Medulla oblongata (tissue), 1 donor: ENCODE measurements around the gene SLC18A2.
"Not testable (repeated sequence)": the region's sequence is repeated elsewhere in the genome, so short reads cannot be mapped to it uniquely, and the experiment has no call there.

Experiments used
- DNase-seq: peaks from one replicate; pipeline ENCODE4 v3.0.0-alpha.2; 2015; ENCODE audit errors: extremely low spot score

SLC18A2 gene

DNA sequence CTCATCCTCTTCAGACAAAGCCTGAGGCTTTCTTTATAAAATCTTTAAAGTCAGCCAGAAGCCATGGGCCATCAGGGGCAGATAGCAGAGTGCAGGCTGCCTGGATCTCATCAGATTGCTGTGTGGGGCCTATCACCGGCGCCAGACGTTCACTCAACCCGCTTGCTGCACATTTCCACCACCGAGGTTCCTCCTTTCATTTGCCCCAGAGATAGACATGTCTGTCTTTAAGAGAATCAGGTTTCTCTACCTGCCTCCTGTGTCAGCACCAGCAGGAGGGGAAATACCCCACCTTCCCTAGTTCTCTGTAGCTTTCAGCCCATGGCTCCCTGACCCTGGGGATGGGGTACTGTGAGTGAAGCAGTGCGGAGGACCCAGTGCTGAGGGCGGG lies 22.0 kb downstream of the SLC18A2 start:
- no peak for DNase-seq

DNA sequence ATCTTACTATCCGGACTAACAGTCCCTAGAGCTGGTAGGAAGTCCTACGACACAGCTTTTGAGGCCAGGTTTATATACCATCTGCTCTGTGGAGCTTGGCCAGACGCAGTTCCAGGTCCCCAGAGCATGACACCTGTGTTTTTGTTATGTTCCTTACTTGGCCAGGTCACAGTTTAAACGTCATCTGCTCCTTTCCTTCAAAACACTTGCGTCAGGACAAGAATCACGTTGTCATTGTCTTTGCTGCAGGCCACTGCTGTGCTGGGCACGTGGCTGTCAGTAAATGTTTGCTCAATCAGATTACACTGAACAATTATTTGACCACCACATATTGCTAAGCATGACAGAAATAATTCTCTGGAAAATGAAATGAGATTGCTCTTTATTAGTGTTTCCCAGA lies 23.9 kb downstream of the SLC18A2 start:
- no peak for DNase-seq

DNA sequence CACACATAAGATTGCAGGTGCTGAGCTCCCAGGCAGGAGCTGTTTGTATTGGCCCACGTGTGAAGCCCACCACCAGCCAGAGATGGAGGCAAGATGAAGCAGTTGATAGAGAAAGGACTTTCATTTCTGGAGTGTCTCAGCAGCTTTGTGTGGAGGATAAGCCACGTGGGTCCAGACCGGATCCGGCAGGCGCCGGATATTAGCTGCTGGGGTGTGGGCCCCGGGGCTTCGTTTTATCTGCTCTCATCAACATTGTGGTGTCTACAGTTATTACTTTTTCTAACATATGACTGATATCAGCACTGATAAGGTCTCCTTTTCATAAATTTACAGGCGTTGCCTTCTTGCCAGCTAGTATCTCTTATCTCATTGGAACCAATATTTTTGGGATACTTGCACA lies 25.5 kb downstream of the SLC18A2 start:
- no peak for DNase-seq

DNA sequence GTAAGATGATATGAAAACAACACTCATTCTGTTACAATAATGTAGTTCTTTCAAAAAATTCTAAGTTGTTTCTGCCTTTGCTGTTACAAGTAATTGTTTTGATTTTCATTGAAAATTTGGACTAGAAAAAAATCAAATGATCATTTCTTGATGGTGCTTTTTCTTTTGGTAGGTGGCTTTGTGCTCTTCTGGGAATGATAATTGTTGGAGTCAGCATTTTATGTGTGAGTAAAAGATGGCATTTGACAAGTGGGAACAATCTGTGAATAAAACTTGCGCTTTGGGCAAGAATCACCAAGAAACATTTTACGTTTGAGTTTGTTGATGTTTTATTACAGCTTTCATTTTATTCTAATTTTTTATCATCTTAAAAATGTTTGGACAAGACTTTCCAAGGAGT lies 25.9 kb downstream of the SLC18A2 start:
- no peak for DNase-seq

GRCh38 chr10:117268258-117268657 lies 27.3 kb downstream of the SLC18A2 start:
- no peak for DNase-seq

- DNase-seq = no peak
These were observed 28.0 kb downstream of the SLC18A2 start for GRCh38 chr10:117268907-117269306.

DNA sequence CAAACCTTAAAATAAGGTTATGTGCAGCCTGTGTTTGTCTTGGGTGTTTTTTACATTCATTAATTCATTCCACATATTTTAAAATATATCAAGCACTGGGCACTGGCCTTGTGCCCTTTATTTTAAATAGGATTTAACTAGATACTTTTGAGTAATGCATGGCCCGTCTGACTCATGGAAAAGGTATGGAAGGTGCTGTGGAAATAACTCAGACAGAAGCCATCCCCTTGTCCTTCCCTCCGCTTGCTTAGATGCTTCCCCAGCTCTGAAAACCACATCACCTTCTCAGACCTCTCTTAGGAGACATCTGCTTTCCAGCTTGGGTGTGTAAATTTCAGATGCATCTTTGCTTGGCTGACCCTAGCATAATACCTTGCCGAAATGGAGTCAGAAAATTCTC lies 30.5 kb downstream of the SLC18A2 start:
- no peak for DNase-seq

DNA sequence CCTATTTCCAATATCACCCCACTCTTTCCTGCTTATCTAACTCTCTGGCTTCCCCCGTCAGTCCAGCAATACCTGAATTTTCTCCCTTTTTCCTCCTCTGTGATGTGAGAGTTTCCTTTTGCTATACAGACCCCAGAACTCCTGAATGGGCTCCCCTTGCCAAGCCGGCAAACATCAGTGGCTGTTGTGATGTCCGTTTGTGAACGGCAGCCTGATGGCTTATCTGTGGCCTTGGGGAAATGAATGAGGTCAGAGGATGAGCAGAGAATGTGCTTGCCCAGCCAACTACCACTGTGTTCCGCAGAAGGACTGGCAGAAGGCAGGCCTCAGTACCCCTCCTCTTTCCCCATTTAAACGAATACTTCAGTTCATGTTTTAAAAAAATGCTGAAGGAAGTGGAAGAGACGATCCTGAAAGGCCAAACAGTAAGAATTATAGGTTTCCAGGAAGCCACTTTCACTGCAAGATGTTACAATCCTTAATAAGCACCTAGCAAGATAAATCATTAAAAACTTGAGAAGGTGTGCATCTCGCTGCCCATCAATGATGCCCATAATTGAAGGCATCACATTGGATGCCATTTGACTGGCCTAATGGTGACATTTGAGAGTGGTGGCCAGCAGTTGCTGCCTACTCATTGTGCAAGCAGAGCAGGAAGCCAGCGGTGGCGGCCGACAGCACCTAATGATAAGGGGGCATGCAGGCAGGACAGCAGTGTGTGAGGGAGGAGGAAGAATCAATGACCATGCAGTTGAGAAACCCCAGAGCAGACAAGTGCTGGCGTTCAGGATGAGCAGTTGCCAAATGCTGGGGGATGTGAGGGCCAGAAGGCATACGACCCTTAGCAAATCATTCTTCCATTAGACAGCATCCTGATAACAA lies 31.5 kb downstream of the SLC18A2 start:
- DNase-seq = no peak

- no peak for DNase-seq
These were observed 33.1 kb downstream of the SLC18A2 start for GRCh38 chr10:117273980-117274379.

GRCh38 chr10:117274509-117274908 lies 33.6 kb downstream of the SLC18A2 start:
- DNase-seq = no peak

- DNase-seq = no peak
These were observed 34.2 kb downstream of the SLC18A2 start for GRCh38 chr10:117275121-117275520.

- DNase-seq = no peak
These were observed 36.8 kb downstream of the SLC18A2 start for GRCh38 chr10:117277675-117278074.

- no peak for DNase-seq
These were observed 44.0 kb downstream of the SLC18A2 start for GRCh38 chr10:117284716-117285494.

DNA sequence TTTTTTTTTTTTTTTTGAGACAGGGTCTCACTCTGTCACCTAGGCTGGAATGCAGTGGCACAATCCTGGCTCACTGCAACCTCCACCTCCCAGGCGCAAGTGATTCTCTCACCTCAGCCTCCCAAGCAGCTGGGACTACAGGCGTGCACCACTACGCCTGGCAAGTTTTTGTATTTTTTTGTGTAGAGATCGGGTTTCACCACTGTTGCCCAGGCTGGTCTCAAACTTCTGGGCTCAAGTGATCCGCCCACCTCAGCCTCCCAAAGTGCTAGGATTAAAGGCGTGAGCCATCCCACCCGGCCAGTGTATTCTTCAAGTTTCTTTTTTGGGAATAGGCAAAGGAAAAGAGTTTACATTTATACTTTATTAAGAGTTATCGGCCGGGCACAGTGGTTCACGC lies 50.0 kb downstream of the SLC18A2 start:
- not testable (repeated sequence) for DNase-seq

DNA sequence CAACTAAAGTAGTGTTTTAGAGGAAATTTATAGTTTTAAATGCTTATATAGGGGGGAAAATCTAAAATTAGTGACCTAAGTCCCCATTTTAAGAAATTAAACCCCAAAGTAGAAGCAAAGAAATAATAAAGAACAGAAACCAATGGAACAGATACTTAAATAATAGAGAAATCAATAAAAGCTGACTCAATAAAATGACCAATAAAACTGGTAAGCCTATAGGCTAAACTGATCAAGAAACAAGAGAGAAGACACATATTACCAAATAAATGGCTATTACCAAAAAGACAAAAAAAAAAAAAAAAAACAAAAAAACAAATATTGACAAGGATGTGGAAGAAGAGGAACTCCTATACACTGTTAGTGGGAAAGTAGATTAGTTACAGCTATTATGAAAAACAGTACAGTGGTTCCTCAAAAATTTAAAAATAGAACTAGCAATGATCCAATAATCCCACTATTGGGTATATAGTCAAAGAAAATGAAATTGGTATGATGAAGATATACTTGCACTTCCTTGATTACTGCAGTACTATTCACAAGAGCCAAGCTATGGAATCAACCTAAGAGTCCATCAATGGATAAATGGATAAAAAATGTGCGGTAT lies 53.2 kb downstream of the SLC18A2 start:
- no peak for DNase-seq

DNA sequence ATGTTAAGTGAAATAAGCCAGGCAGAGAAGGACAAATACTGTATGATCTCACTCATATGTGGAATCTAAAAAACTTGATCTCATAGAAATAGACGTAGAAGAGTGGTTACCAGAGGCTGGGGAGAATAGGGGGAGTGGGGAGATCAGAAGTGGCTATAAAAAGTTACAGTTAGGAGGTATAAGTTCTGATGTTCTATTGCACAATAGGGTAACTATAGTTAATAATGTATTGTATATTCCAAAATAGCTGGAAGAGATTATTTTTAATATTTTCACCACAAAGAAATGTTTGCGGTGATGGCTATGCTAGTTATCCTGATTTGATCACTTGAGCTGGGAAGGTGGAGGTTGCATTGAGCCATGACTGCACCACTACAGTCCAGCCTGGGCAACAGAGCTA lies 53.8 kb downstream of the SLC18A2 start:
- no peak for DNase-seq

GRCh38 chr10:117298219-117298618 lies 57.3 kb downstream of the SLC18A2 start:
- DNase-seq = no peak

- DNase-seq = no peak
These were observed 58.5 kb downstream of the SLC18A2 start for GRCh38 chr10:117299435-117299834.

GRCh38 chr10:117300671-117301070 lies 59.8 kb downstream of the SLC18A2 start:
- no peak for DNase-seq

GRCh38 chr10:117303451-117303850 lies 62.5 kb downstream of the SLC18A2 start:
- DNase-seq = not testable (repeated sequence)

DNA sequence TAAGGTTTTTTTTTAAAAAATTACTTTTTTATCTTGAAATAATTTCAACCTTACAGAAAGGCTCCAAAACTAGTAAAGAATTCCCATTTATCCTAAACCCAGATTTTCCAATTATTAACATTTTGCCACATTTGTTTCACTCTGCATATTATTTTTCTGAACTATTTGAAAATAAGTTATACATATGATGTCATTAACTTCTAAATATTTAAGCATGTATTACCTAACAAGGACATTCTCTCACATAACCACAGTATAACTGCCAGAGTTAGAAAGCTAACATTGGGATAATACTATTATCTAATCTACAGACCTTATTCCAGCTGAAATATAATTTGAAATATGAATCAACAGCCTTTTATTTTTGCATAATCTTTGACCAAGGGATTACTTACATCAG lies 65.8 kb downstream of the SLC18A2 start:
- no peak for DNase-seq

- no peak for DNase-seq
These were observed 70.3 kb downstream of the SLC18A2 start for GRCh38 chr10:117311261-117311660.

- no peak for DNase-seq
These were observed 71.5 kb downstream of the SLC18A2 start for GRCh38 chr10:117312430-117312829.
